ENCODE measurements around the gene KIF26B.

- TF ChIP-seq, protein P1, sequence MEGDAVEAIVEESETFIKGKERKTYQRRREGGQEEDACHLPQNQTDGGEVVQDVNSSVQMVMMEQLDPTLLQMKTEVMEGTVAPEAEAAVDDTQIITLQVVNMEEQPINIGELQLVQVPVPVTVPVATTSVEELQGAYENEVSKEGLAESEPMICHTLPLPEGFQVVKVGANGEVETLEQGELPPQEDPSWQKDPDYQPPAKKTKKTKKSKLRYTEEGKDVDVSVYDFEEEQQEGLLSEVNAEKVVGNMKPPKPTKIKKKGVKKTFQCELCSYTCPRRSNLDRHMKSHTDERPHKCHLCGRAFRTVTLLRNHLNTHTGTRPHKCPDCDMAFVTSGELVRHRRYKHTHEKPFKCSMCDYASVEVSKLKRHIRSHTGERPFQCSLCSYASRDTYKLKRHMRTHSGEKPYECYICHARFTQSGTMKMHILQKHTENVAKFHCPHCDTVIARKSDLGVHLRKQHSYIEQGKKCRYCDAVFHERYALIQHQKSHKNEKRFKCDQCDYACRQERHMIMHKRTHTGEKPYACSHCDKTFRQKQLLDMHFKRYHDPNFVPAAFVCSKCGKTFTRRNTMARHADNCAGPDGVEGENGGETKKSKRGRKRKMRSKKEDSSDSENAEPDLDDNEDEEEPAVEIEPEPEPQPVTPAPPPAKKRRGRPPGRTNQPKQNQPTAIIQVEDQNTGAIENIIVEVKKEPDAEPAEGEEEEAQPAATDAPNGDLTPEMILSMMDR (optimal IDR thresholded peaks at IDR 0.05 in 1 of 3, IDR thresholded peaks at IDR 0.05 in 1 of 3, conservative IDR thresholded peaks at IDR 0.05 in 1 of 3; ENCODE audit: extremely low read depth in 1 of 3, insufficient read depth in 2 of 3, low read length in 3 of 3): no peak
- TF ChIP-seq EZH2 (IDR thresholded peaks at IDR 0.05; ENCODE audit: low read length): no peak
These were observed 386.6 kb downstream of the KIF26B start for GRCh38 chr1:245541369-245541768.
